H9 (cell line): ENCODE results near the gene MRPL9. TPM values are rescaled to one million over a fixed set of nuclear protein-coding genes. Genes with fewer than 3 reads are reported as not detected.

Experiments used
- DNase-seq: peaks from one replicate; pipeline ENCODE4 v3.0.0-alpha.2; 2017
- H2AFZ ChIP-seq: one replicate; pipeline ENCODE4 v1.6.1; 2013; ENCODE audit warnings: mild to moderate bottlenecking, low read length, control low read depth, moderate library complexity
- H2AK5ac ChIP-seq: 2 replicates; pipeline ENCODE4 v1.6.1; 2013; ENCODE audit warnings: low read length, control low read depth, mixed read lengths; ENCODE audit not compliant: insufficient read length
- H2BK120ac ChIP-seq: one replicate; pipeline ENCODE4 v1.6.1; 2013; ENCODE audit warnings: low read depth, mild to moderate bottlenecking, low read length, control low read depth, inconsistent platforms; ENCODE audit not compliant: poor library complexity, severe bottlenecking
- H2BK12ac ChIP-seq: 2 replicates; pipeline ENCODE4 v1.6.1; 2013; ENCODE audit warnings: low read length, control low read depth, mixed read lengths, low read depth; ENCODE audit not compliant: insufficient read length
- H2BK15ac ChIP-seq: 2 replicates; pipeline ENCODE4 v1.6.1; 2013; ENCODE audit warnings: low read depth, low read length, control low read depth
- H2BK20ac ChIP-seq: one replicate; pipeline ENCODE4 v1.6.1; 2013; ENCODE audit warnings: low read depth, mild to moderate bottlenecking, low read length, control low read depth, inconsistent platforms; ENCODE audit not compliant: poor library complexity, severe bottlenecking
- H2BK5ac ChIP-seq: 2 replicates; pipeline ENCODE4 v1.6.1; 2013; ENCODE audit warnings: low read length, control low read depth, mixed read lengths; ENCODE audit not compliant: insufficient read length
- H3K14ac ChIP-seq: 2 replicates; pipeline ENCODE4 v1.6.1; 2013; ENCODE audit warnings: low read length, control low read depth; ENCODE audit not compliant: insufficient read depth
- H3K18ac ChIP-seq: 2 replicates; pipeline ENCODE4 v1.6.1; 2013; ENCODE audit warnings: low read depth, mild to moderate bottlenecking, mixed read lengths, low read length, control low read depth; ENCODE audit not compliant: insufficient read length
- H3K23ac ChIP-seq: 2 replicates; pipeline ENCODE4 v1.6.1; 2013; ENCODE audit warnings: low read length, control low read depth, mixed read lengths, low read depth; ENCODE audit not compliant: insufficient read length
- H3K23me2 ChIP-seq: 2 replicates; pipeline ENCODE4 v1.6.1; 2013; ENCODE audit warnings: low read depth, mild to moderate bottlenecking, mixed read lengths, low read length, control low read depth; ENCODE audit not compliant: insufficient read length, poor library complexity, severe bottlenecking
- H3K27ac ChIP-seq: 2 replicates; pipeline ENCODE4 v1.5.1; 2013; ENCODE audit warnings: low read length, control low read depth, mixed read lengths, low read depth; ENCODE audit not compliant: insufficient read length
- H3K27me3 ChIP-seq: 2 replicates; pipeline ENCODE4 v1.6.1; 2013; ENCODE audit warnings: low read length, control low read depth, inconsistent platforms; ENCODE audit not compliant: insufficient read depth
- H3K4ac ChIP-seq: 2 replicates; pipeline ENCODE4 v1.6.1; 2013; ENCODE audit warnings: low read depth, mild to moderate bottlenecking, control low read depth, inconsistent platforms, low read length, moderate library complexity
- H3K4me1 ChIP-seq: 2 replicates; pipeline ENCODE4 v1.6.1; 2013; ENCODE audit warnings: low read length, control low read depth, inconsistent platforms; ENCODE audit not compliant: insufficient read depth
- H3K4me2 ChIP-seq: 2 replicates; pipeline ENCODE4 v1.6.1; 2013; ENCODE audit warnings: low read length, control low read depth, mixed read lengths; ENCODE audit not compliant: insufficient read length, insufficient read depth
- H3K56ac ChIP-seq: 2 replicates; pipeline ENCODE4 v1.6.1; 2013; ENCODE audit warnings: low read depth, mild to moderate bottlenecking, mixed read lengths, low read length, control low read depth; ENCODE audit not compliant: insufficient read length
- H3K79me1 ChIP-seq: 2 replicates; pipeline ENCODE4 v1.6.1; 2013; ENCODE audit warnings: low read depth, mild to moderate bottlenecking, moderate library complexity, low read length, control low read depth, inconsistent platforms; ENCODE audit not compliant: insufficient read depth, poor library complexity, severe bottlenecking
- H3K79me2 ChIP-seq: 2 replicates; pipeline ENCODE4 v1.6.1; 2013; ENCODE audit warnings: low read length, control low read depth, inconsistent platforms; ENCODE audit not compliant: insufficient read depth
- H3K9ac ChIP-seq: 2 replicates; pipeline ENCODE4 v1.6.1; 2013; ENCODE audit warnings: low read length, control low read depth, mixed read lengths; ENCODE audit not compliant: insufficient read length; ENCODE audit errors: extremely low read depth
- H3K9me3 ChIP-seq: one replicate; pipeline ENCODE4 v1.6.1; 2013; ENCODE audit warnings: low read depth, low read length, inconsistent platforms; ENCODE audit not compliant: control insufficient read depth
- H3T11ph ChIP-seq: one replicate; pipeline ENCODE4 v1.6.1; 2013; ENCODE audit warnings: mild to moderate bottlenecking, low read length, control low read depth, inconsistent platforms
- H4K20me1 ChIP-seq: one replicate; pipeline ENCODE4 v1.6.1; 2013; ENCODE audit not compliant: control insufficient read depth, insufficient read length, insufficient read depth
- H4K5ac ChIP-seq: 2 replicates; pipeline ENCODE4 v1.6.1; 2013; ENCODE audit warnings: low read depth, mild to moderate bottlenecking, mixed read lengths, low read length, control low read depth; ENCODE audit not compliant: insufficient read length
- H4K8ac ChIP-seq: replicated peaks from 2 replicates; pipeline ENCODE4 v1.6.1; 2013; ENCODE audit warnings: low read length, control low read depth, mixed read lengths, low read depth; ENCODE audit not compliant: insufficient read length
- H4K91ac ChIP-seq: 2 replicates; pipeline ENCODE4 v1.6.1; 2013; ENCODE audit warnings: low read depth, mild to moderate bottlenecking, moderate library complexity, mixed read lengths, low read length, control low read depth; ENCODE audit not compliant: insufficient read length
- H3K27ac Mint-ChIP-seq, 3 experiments: 2 replicates in 2 of 3; 3 replicates in 1 of 3; pipeline ENCODE4 v1.8.0; 2020 to 2021; ENCODE audit warnings: mixed read lengths in 3 of 3, mild to moderate bottlenecking in 1 of 3, moderate library complexity in 1 of 3
- H3K27me3 Mint-ChIP-seq: 2 replicates; pipeline ENCODE4 v1.8.0; 2021; ENCODE audit warnings: low read depth, mild to moderate bottlenecking, moderate library complexity, mixed read lengths
- H3K36me3 Mint-ChIP-seq, 3 experiments: 2 replicates in 2 of 3; 3 replicates in 1 of 3; pipeline ENCODE4 v1.8.0; 2020 to 2021; ENCODE audit warnings: low read depth in 3 of 3, mixed read lengths in 3 of 3; ENCODE audit not compliant: insufficient read depth in 1 of 3
- H3K4me1 Mint-ChIP-seq, 2 experiments: 2 replicates each; pipeline ENCODE4 v1.8.0; 2020; ENCODE audit warnings: mixed read lengths in 2 of 2
- H3K4me3 Mint-ChIP-seq, 2 experiments: 2 replicates in 1 of 2; 3 replicates in 1 of 2; pipeline ENCODE4 v1.8.0; 2020 to 2021; ENCODE audit warnings: mild to moderate bottlenecking in 2 of 2, mixed read lengths in 2 of 2, moderate library complexity in 1 of 2
- H3K9me3 Mint-ChIP-seq, 2 experiments: 2 replicates in 1 of 2; 3 replicates in 1 of 2; pipeline ENCODE4 v1.8.0; 2020; ENCODE audit warnings: mild to moderate bottlenecking in 2 of 2, mixed read lengths in 2 of 2, moderate library complexity in 1 of 2
- CTCF ChIP-seq: fragments of 200-600 bp; sonication (generic); conservative IDR thresholded peaks from 3 replicates; pipeline ENCODE4 v1.8.0; 2021; ENCODE audit warnings: antibody characterized with exemption, mild to moderate bottlenecking
- WGBS: extraction: QIAGEN DNeasy Blood & Tissue Kit; methylation state at CpG from one replicate; pipeline ENCODE4 v1.1.7; 2013; ENCODE audit warnings: missing lambda C conversion rate, low lambda C conversion rate, mixed read lengths; ENCODE audit not compliant: insufficient read length; ENCODE audit errors: extremely low coverage; 5-methylcytosine and 5-hydroxymethylcytosine counted together
- total RNA-seq: library from RNA; stranded (reverse); gene quantifications from 2 replicates; pipeline ENCODE4 v1.2.1, GENCODE V29; 2021

Gene MRPL9
- total RNA-seq, 1 experiment from 2014 or later, result 102 TPM

GRCh38 chr1:151763990-151764389 lies 694 bp upstream of the MRPL9 start:
- no peak overlapping the region for H2AFZ ChIP-seq
- H2BK20ac ChIP-seq, result no peak overlapping the region
- H2AK5ac ChIP-seq, result no peak overlapping the region
- H2BK15ac ChIP-seq, result no peak overlapping the region
- peaks cover 22 to 33% (median 32%) of the 10 kb centered on the region in 3 experiments; a peak in 6 of 7 replicates for H3K36me3 Mint-ChIP-seq
- H3K79me1 ChIP-seq, result no peaks in the 10 kb centered on the region
- 100% methylated on average over 2 of the region's 10 CpGs for WGBS
- no peak overlapping the region for H3K23ac ChIP-seq
- no peak overlapping the region for H3K14ac ChIP-seq
- peak overlapping the region; percentile 89 for H3K9ac ChIP-seq
- no peaks in the 10 kb centered on the region for H3K27me3 ChIP-seq
- no peak overlapping the region for H4K8ac ChIP-seq
- no peaks in the 10 kb centered on the region for H3K9me3 Mint-ChIP-seq
- no peak overlapping the region for H2BK120ac ChIP-seq
- no peak overlapping the region for H3K18ac ChIP-seq
- no peak overlapping the region for H4K5ac ChIP-seq
- peaks cover 9% of the 10 kb centered on the region for H3K23me2 ChIP-seq
- H3K9me3 ChIP-seq, result no peaks in the 10 kb centered on the region
- H4K91ac ChIP-seq, result no peak overlapping the region
- H3K27me3 Mint-ChIP-seq, result no peaks in the 10 kb centered on the region; the same call in 1 of the 2 replicates
- H3T11ph ChIP-seq, result no peak overlapping the region
- no peak for DNase-seq
- H3K4me1 Mint-ChIP-seq, result peaks cover 9 to 12% of the 10 kb centered on the region in 2 experiments
- no peak overlapping the region for H2BK5ac ChIP-seq
- H3K4me3 Mint-ChIP-seq, result peak overlapping the region; percentile 77 to 95
- no peaks in the 10 kb centered on the region; the same call in none of the 2 replicates for H3K4me1 ChIP-seq
- no peak overlapping the region for H3K4ac ChIP-seq
- no peak for TF ChIP-seq CTCF
- no peaks in the 10 kb centered on the region for H3K79me2 ChIP-seq
- H4K20me1 ChIP-seq, result no peaks in the 10 kb centered on the region
- no peak overlapping the region for H3K56ac ChIP-seq
- no peak overlapping the region for H2BK12ac ChIP-seq
- H3K4me2 ChIP-seq, result peak overlapping the region; percentile 77
- H3K27ac ChIP-seq, result no peak overlapping the region
- peak overlapping the region in 2 of 3 experiments; percentile 90; a peak in 5 of 7 replicates for H3K27ac Mint-ChIP-seq
